Fibroblast of lung (primary cell): ENCODE results near the gene APH1B. TPM values are rescaled to one million over a fixed set of nuclear protein-coding genes. Genes with fewer than 3 reads are reported as not detected.

ENCODE experiments used
- DNase-seq, 2 donors: peaks; one replicate each; pipeline versions ENCODE4 v3.0.0 to v3.0.0-alpha.2; 2010; ENCODE audit warnings: low read depth in 2 of 2
- H2AFZ ChIP-seq: 2 replicates; pipeline ENCODE4 v1.5.1; 2012; ENCODE audit warnings: low read length, control low read depth, inconsistent platforms
- H3K27ac ChIP-seq: 2 replicates; pipeline ENCODE4 v1.5.1; 2011; ENCODE audit warnings: low read length, control low read depth; ENCODE audit not compliant: insufficient read depth
- H3K27me3 ChIP-seq: 2 replicates; pipeline ENCODE4 v1.5.1; 2011; ENCODE audit warnings: mild to moderate bottlenecking, low read length; ENCODE audit not compliant: control insufficient read depth, insufficient read depth
- H3K36me3 ChIP-seq: 2 replicates; pipeline ENCODE4 v1.5.1; 2011; ENCODE audit warnings: low read length; ENCODE audit not compliant: control insufficient read depth, insufficient read depth
- H3K4me1 ChIP-seq: 2 replicates; pipeline ENCODE4 v1.5.1; 2011; ENCODE audit warnings: low read length; ENCODE audit not compliant: control insufficient read depth, insufficient read depth; ENCODE audit errors: extremely low read depth
- H3K4me2 ChIP-seq: 2 replicates; pipeline ENCODE4 v1.5.1; 2011; ENCODE audit warnings: low read length, control low read depth; ENCODE audit not compliant: insufficient read depth; ENCODE audit errors: extremely low read depth
- H3K4me3 ChIP-seq, 4 experiments: fragments of 200-600 bp in 1 of 4; sonication (generic) in 1 of 4; replicated peaks in 1 of 4; 2 replicates each; pipeline ENCODE4 v1.5.1; 2011 to 2016; ENCODE audit warnings: low read length in 4 of 4, low read depth in 3 of 4, mild to moderate bottlenecking in 3 of 4, control low read depth in 2 of 4, inconsistent platforms in 1 of 4, mixed read lengths in 1 of 4; ENCODE audit not compliant: insufficient read depth in 1 of 4; ENCODE audit errors: control extremely low read depth in 1 of 4
- H3K79me2 ChIP-seq: 2 replicates; pipeline ENCODE4 v1.5.1; 2012; ENCODE audit warnings: mild to moderate bottlenecking, low read length, inconsistent platforms; ENCODE audit not compliant: control insufficient read depth, insufficient read depth
- H3K9ac ChIP-seq: 2 replicates; pipeline ENCODE4 v1.5.1; 2011; ENCODE audit warnings: mild to moderate bottlenecking, low read length, control low read depth; ENCODE audit not compliant: insufficient read depth
- H3K9me3 ChIP-seq: 2 replicates; pipeline ENCODE4 v1.5.1; 2012; ENCODE audit warnings: low read depth, low read length; ENCODE audit not compliant: control insufficient read depth, insufficient read depth
- H4K20me1 ChIP-seq: 2 replicates; pipeline ENCODE4 v1.5.1; 2011; ENCODE audit warnings: low read length; ENCODE audit not compliant: control insufficient read depth, insufficient read depth; ENCODE audit errors: extremely low read depth
- EZH2 ChIP-seq: IDR thresholded peaks from 2 replicates; pipeline ENCODE4 v1.5.1; 2012; ENCODE audit warnings: low read length, control low read depth, mild to moderate bottlenecking; ENCODE audit errors: missing control alignments
- polyA plus RNA-seq, 2 donors: library from polyadenylated mRNA; depleted of rRNA in 1 of 2; stranded (reverse) in 1 of 2; unstranded in 1 of 2; fragments of >200 nt; gene quantifications; 2 replicates each; pipeline ENCODE4 v1.2.1, GENCODE V29; 2011 to 2012; ENCODE audit warnings: missing spikeins in 1 of 2
- total RNA-seq: library from RNA; depleted of rRNA; stranded (reverse); fragments of >200 nt; gene quantifications from 2 replicates; pipeline ENCODE4 v1.2.1, GENCODE V29; 2014
- TF ChIP-seq, protein P1 (sequence below), 2 donors: IDR thresholded peaks in 1 of 2; conservative IDR thresholded peaks in 1 of 2; 1 replicate in 1 of 2; 2 replicates in 1 of 2; pipeline ENCODE4 v1.5.1; 2011 to 2012; ENCODE audit warnings: low read length in 2 of 2, control low read depth in 1 of 2, inconsistent platforms in 1 of 2, low read depth in 1 of 2, mild to moderate bottlenecking in 1 of 2

Gene APH1B
- total and polyA plus RNA-seq, 2 donors (not counting 1 experiment from before 2014, with no cell fraction given): 23.5 to 32.2 TPM

GRCh38 chr15:63348392-63348791 is 71.0 kb downstream of the APH1B start:
- no peak overlapping the region for H3K9ac ChIP-seq
- TF ChIP-seq, protein P1, sequence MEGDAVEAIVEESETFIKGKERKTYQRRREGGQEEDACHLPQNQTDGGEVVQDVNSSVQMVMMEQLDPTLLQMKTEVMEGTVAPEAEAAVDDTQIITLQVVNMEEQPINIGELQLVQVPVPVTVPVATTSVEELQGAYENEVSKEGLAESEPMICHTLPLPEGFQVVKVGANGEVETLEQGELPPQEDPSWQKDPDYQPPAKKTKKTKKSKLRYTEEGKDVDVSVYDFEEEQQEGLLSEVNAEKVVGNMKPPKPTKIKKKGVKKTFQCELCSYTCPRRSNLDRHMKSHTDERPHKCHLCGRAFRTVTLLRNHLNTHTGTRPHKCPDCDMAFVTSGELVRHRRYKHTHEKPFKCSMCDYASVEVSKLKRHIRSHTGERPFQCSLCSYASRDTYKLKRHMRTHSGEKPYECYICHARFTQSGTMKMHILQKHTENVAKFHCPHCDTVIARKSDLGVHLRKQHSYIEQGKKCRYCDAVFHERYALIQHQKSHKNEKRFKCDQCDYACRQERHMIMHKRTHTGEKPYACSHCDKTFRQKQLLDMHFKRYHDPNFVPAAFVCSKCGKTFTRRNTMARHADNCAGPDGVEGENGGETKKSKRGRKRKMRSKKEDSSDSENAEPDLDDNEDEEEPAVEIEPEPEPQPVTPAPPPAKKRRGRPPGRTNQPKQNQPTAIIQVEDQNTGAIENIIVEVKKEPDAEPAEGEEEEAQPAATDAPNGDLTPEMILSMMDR (conservative IDR thresholded peaks at IDR 0.05 in 1 of 2, IDR thresholded peaks at IDR 0.05 in 1 of 2; ENCODE audit: low read depth in 1 of 2, low read length in 2 of 2): no peak
- TF ChIP-seq EZH2: no peak
- no peak overlapping the region for H2AFZ ChIP-seq
- H4K20me1 ChIP-seq: no peaks in the 10 kb centered on the region
- peaks cover 14% of the 10 kb centered on the region for H3K4me1 ChIP-seq
- H3K27me3 ChIP-seq: no peaks in the 10 kb centered on the region
- no peak overlapping the region for H3K4me3 ChIP-seq
- H3K79me2 ChIP-seq: no peaks in the 10 kb centered on the region
- peak; percentile 60 to 63 for DNase-seq
- H3K27ac ChIP-seq: no peak overlapping the region
- no peaks in the 10 kb centered on the region for H3K9me3 ChIP-seq
- H3K36me3 ChIP-seq: no peaks in the 10 kb centered on the region
- no peak overlapping the region for H3K4me2 ChIP-seq

- Histone ChIP-seq H3K27ac (no peak overlapping the region), H3K27me3 (no peaks in the 10 kb centered on the region), H3K79me2 (no peaks in the 10 kb centered on the region), H3K4me3 (no peak overlapping the region), H3K36me3 (no peaks in the 10 kb centered on the region), H3K4me2 (no peak overlapping the region), H3K9ac (no peak overlapping the region), H4K20me1 (no peaks in the 10 kb centered on the region), H2AFZ (no peak overlapping the region), H3K9me3 (no peaks in the 10 kb centered on the region), H3K4me1 (peaks cover 14% of the 10 kb centered on the region)
- no peak for TF ChIP-seq EZH2
- TF ChIP-seq, protein P1 (conservative IDR thresholded peaks at IDR 0.05 in 1 of 2, IDR thresholded peaks at IDR 0.05 in 1 of 2; ENCODE audit: low read depth in 1 of 2, low read length in 2 of 2): no peak
- DNase-seq: no peak
Measured at GRCh38 chr15:63349156-63349555, 71.8 kb downstream of the APH1B start.

- Histone ChIP-seq H3K27me3 (no peaks in the 10 kb centered on the region), H3K9me3 (no peaks in the 10 kb centered on the region), H3K36me3 (no peaks in the 10 kb centered on the region), H3K79me2 (no peaks in the 10 kb centered on the region), H3K4me3 (no peak overlapping the region), H3K9ac (no peak overlapping the region), H2AFZ (no peak overlapping the region), H3K27ac (no peak overlapping the region), H3K4me1 (peaks cover 14% of the 10 kb centered on the region), H3K4me2 (no peak overlapping the region), H4K20me1 (no peaks in the 10 kb centered on the region)
- no peak for DNase-seq
- TF ChIP-seq, protein P1 (conservative IDR thresholded peaks at IDR 0.05 in 1 of 2, IDR thresholded peaks at IDR 0.05 in 1 of 2; ENCODE audit: low read depth in 1 of 2, low read length in 2 of 2): no peak
- no peak for TF ChIP-seq EZH2
Measured at GRCh38 chr15:63349621-63350020, 72.2 kb downstream of the APH1B start.
